Measurements from ENCODE around the gene CDC27. TPM values are rescaled to one million over a fixed set of nuclear protein-coding genes. Genes with fewer than 3 reads are reported as not detected.

CDC27 gene
- polyA plus RNA-seq, 1 donor from 2014 or later = 50.1 TPM

- H3K9ac ChIP-seq (ENCODE audit: low read length) = no peak overlapping the region
- H3F3A ChIP-seq (ENCODE audit: insufficient read depth, low read length, poor library complexity, severe bottlenecking) = no peaks in the 10 kb centered on the region
Observed at GRCh38 chr17:47213540-47213939, 24.4 kb upstream of the CDC27 start.

DNA sequence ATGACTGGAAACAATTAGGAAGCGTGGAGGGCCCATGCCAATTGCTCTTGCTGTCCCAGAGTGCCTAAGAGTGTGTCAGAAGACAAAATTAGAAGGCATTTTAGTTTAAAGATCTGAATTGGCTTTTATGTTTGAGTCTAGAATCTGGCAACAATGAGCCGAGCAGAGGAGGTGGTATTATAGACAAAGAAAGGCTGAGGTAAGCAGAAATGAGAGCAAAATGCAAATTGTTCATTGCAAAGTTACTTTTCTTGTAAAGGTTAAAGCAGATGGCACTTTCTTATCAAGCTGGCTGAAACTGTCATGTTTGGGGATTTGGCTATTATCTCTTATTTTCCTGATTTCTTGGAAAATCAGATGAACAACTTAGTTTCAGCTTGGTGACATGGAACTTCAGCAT is 23.4 kb upstream of the CDC27 start:
- Histone ChIP-seq H3K79me2 (replicated peaks; ENCODE audit: insufficient read depth, low read length) (no peaks in the 10 kb centered on the region), H3K27me3 (ENCODE audit: insufficient read depth, low read depth, low read length) (no peaks in the 10 kb centered on the region), H3F3A (ENCODE audit: insufficient read depth, low read length, poor library complexity, severe bottlenecking) (no peaks in the 10 kb centered on the region), H3K9me3 (ENCODE audit: low read length) (no peaks in the 10 kb centered on the region), H3K27ac (ENCODE audit: low read length) (no peak overlapping the region), H3K9ac (ENCODE audit: low read length) (no peak overlapping the region), H4K20me1 (ENCODE audit: insufficient read depth) (no peaks in the 10 kb centered on the region), H3K4me3 (ENCODE audit: low read length) (no peak overlapping the region), H3K9me2 (ENCODE audit: insufficient read depth, low read length) (no peaks in the 10 kb centered on the region), H2AFZ (ENCODE audit: low read depth, low read length) (no peak overlapping the region), H3K4me2 (ENCODE audit: low read length) (no peak overlapping the region), H3K36me3 (ENCODE audit: insufficient read depth, low read length) (no peaks in the 10 kb centered on the region)
- no peak for TF ChIP-seq RAD21 (conservative IDR thresholded peaks at IDR 0.05)
- TF ChIP-seq TAF1 (IDR thresholded peaks at IDR 0.05; ENCODE audit: low read depth) = no peak
- TF ChIP-seq POLR2AphosphoS5 (IDR thresholded peaks at IDR 0.05) = no peak
- no peak for TF ChIP-seq SMC3 (conservative IDR thresholded peaks at IDR 0.05; ENCODE audit: poor library complexity)
- TF ChIP-seq, protein P1, sequence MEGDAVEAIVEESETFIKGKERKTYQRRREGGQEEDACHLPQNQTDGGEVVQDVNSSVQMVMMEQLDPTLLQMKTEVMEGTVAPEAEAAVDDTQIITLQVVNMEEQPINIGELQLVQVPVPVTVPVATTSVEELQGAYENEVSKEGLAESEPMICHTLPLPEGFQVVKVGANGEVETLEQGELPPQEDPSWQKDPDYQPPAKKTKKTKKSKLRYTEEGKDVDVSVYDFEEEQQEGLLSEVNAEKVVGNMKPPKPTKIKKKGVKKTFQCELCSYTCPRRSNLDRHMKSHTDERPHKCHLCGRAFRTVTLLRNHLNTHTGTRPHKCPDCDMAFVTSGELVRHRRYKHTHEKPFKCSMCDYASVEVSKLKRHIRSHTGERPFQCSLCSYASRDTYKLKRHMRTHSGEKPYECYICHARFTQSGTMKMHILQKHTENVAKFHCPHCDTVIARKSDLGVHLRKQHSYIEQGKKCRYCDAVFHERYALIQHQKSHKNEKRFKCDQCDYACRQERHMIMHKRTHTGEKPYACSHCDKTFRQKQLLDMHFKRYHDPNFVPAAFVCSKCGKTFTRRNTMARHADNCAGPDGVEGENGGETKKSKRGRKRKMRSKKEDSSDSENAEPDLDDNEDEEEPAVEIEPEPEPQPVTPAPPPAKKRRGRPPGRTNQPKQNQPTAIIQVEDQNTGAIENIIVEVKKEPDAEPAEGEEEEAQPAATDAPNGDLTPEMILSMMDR (IDR thresholded peaks at IDR 0.05; ENCODE audit: poor library complexity, severe bottlenecking) = no peak
- no peak for TF ChIP-seq MXI1 (conservative IDR thresholded peaks at IDR 0.05; ENCODE audit: poor library complexity, severe bottlenecking)
- TF ChIP-seq EZH2 (IDR thresholded peaks at IDR 0.05; ENCODE audit: borderline replicate concordance, insufficient read depth, low read length, poor library complexity, severe bottlenecking) = no peak
- no peak for TF ChIP-seq EP300 (conservative IDR thresholded peaks at IDR 0.05; ENCODE audit: poor library complexity, severe bottlenecking)

More at GRCh38 chr17:47213540-47213939, 24.4 kb upstream of the CDC27 start:
- Histone ChIP-seq H3K27ac (ENCODE audit: low read length) (no peak overlapping the region), H3K9me3 (ENCODE audit: low read length) (no peaks in the 10 kb centered on the region), H2AFZ (ENCODE audit: low read depth, low read length) (no peak overlapping the region), H3K36me3 (ENCODE audit: insufficient read depth, low read length) (no peaks in the 10 kb centered on the region), H3K79me2 (replicated peaks; ENCODE audit: insufficient read depth, low read length) (no peaks in the 10 kb centered on the region), H4K20me1 (ENCODE audit: insufficient read depth) (no peaks in the 10 kb centered on the region), H3K4me3 (ENCODE audit: low read length) (no peak overlapping the region), H3K27me3 (ENCODE audit: insufficient read depth, low read depth, low read length) (no peaks in the 10 kb centered on the region), H3K4me2 (ENCODE audit: low read length) (no peak overlapping the region), H3K9me2 (ENCODE audit: insufficient read depth, low read length) (no peaks in the 10 kb centered on the region)
- TF ChIP-seq REST (IDR thresholded peaks at IDR 0.05; ENCODE audit: borderline replicate concordance) (no peak), TAF1 (IDR thresholded peaks at IDR 0.05; ENCODE audit: low read depth) (no peak), MXI1 (conservative IDR thresholded peaks at IDR 0.05; ENCODE audit: poor library complexity, severe bottlenecking) (no peak), EZH2 (IDR thresholded peaks at IDR 0.05; ENCODE audit: borderline replicate concordance, insufficient read depth, low read length, poor library complexity, severe bottlenecking) (no peak), SMC3 (conservative IDR thresholded peaks at IDR 0.05; ENCODE audit: poor library complexity) (no peak), EP300 (conservative IDR thresholded peaks at IDR 0.05; ENCODE audit: poor library complexity, severe bottlenecking) (no peak), POLR2AphosphoS5 (IDR thresholded peaks at IDR 0.05) (no peak), RAD21 (conservative IDR thresholded peaks at IDR 0.05) (no peak)
- TF ChIP-seq, protein P1 (IDR thresholded peaks at IDR 0.05; ENCODE audit: poor library complexity, severe bottlenecking) = no peak

Measured in neural cell (in vitro differentiated cells).